Activated T-helper 1 cell treated with Interleukin-2 at 50 U/mL for 16 hours (primary cell): ENCODE results near the gene IL1RL1.

Experiments
- DNase-seq: peaks from one replicate; pipeline ENCODE4 v3.0.0-alpha.2; 2020; ENCODE audit warnings: low read depth

IL1RL1 gene

DNA sequence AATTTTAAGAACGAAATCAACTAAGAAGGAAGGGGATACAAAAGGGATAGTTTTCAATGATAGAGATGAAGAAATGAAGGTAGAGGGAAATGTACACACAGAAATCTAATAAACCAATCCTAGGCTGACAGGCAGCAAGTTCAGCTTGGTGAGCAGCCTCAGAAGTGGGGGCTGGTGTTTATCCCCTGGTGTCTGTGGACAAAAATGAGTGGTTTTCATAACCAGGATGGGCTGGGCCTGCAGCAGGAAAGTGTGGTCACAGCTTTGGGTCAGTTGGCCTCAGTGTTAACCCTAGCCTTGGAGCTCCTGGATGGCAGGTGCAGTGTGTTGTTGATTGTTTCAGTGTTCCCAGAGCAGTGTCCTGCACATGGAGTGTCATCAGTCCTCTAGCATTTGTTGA, 58.5 kb downstream of the IL1RL1 start:
- no peak for DNase-seq

DNA sequence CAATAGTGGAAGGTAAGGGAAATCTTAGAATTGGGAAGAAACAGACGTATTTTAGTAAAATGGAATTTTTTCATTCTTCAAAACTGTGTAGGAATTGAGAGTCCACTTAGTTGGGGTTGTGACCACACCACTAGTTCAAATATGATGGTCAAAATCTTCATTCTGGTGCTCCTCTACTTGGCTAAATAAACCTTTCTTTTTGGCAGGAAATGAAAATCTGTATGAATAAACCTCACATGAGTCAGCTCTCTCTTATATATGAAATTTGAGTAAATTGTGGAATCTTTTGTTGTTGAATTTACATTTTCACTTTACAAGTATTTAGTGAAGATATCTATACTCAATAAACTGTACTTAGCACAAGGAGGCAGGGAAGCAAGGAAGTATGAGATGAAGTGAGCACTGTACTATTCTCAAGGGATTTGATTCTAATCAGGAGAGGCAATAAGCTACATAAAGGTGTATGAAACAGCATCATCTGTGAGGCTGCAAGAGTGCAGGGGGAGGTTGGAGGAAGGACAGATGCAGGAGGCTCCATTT, 64.8 kb downstream of the IL1RL1 start:
- no peak for DNase-seq

DNA sequence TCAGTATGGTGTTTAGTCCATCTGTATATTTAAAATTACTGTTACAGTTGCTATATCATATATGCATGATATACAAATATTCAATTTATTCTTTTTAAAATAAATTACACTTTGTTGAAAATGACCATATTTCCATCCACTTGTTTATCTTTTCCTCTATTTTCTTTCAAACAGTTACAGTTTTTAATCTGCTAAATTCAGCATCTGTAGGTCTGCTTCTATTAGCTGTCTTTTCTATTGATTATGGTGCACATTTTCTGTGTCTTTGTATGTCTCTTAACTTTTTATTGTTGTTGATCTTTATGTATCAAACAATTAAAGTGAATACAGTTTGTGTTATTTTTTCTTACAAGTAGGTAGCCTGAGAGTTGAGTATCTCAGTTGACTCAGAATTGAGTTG, 72.4 kb downstream of the IL1RL1 start:
- no peak for DNase-seq

DNA sequence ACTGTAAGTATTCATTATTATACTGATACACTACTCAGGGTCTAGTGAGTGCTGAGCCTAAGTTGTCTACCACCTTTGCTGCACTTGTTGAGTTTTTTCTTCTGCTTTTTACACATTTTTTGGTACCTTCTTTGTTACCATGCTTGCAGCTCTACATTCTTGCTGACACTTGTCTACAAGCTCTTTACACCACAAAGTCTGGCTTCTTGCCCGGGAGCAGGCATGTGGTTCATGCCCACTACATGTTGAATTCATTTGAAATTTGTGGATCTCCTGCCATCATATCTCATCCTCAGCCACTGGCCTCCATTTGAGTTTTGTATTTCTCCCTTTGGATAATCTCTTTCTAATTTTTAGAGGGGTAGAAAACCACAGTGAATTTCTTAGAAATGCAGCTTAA, 74.2 kb downstream of the IL1RL1 start:
- DNase-seq = no peak

DNA sequence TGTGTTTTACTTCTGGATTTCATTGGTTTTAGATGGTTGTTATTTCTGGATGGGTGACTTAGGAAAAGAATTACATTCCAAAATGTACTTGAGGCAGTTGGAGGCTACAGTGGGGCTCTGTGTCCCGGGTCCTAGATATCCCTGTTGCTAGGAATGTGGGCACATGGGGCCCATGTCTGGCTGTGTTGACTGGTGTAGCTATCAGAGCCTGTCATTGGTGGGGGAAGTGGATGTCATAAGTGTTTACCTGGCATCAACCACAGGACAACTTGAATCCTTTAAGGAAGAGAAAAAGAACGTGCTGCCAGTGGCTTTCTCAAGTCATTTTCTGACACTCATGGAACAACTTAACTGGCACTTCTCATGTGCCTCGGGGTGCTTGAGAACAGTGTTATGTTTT, 74.6 kb downstream of the IL1RL1 start:
- no peak for DNase-seq

DNA sequence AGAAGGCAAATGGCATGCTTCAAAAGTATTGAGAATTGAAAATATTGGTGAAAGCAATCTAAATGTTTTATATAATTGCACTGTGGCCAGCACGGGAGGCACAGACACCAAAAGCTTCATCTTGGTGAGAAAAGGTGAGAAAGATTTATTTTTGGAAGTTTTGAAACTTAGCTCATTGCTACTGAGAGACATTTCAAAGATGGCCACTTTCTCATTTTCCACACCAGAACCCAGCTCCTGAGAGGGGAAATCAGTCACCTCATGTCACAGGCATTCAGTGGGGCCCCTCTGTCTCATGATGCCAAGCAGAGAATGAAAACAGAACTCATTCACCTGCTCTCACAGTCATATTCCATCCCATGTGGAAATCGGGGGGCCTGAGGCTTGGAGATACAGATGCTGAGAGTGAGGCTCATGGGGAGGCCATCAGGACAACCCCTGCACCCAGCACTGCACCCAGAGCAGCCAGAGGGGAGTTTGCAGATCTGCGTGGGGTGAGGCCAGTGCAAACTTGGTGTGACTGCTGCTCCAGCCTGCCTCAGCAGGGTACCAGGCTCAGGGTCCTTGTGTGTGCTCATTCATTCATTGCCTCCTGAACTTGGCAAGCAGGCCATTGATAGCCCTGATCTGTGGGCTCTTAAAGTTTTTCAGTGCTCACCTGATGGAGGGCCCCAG, 75.6 kb downstream of the IL1RL1 start:
- no peak for DNase-seq

DNA sequence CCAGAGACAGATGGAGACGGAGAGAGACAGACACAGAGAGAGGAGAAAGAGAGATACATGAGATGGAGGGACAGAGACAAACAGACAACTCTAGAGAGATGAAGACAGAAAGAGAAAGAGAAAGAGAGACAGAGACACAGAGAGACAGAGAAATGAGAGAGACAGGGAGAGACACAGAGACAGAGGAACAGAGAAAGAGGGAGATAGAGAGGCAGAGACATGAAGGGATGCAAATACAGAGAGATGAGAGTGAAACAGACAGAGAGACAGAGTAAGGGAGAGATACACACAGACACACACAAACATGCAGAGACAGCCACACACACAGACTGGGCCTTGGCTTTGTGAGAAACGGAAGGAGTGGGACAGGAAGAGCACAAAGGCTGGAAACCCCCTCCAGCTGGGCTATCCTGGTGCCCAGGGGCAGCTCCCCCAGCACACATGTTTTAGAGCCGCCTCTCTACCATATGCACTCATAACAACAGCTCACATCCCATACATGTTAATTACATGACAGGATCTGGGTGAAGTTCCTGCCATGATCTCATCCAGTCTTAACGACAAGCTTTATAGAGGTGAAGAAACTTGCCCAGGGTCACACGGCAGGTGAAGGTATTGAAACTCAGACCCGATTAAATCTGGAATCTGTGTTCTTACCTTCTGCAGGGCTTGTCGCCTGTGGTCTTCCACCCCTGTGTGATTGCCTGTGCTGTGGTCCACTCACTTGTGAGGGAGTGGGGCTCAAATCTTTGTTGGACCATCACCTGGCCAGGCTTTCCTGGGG, 76.6 kb downstream of the IL1RL1 start:
- no peak for DNase-seq

DNA sequence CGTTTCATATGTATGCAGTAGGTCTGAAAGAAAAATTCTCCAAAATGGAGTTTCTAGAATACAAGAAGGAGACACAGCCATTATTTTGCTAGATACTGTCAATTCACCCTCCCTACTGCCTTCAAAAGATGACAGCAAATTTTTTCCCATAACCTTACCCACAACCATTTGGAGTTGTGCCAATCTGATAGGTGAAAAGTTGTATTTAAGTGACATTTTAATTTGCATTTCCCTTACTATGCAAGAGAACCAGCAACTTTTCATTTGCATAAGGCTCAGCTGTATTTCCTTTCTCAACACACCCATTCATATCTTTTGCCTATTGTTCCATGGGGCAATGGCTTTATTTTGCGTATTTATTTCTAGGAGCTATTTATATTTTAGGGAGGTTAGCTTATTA, 80.2 kb downstream of the IL1RL1 start:
- no peak for DNase-seq

DNA sequence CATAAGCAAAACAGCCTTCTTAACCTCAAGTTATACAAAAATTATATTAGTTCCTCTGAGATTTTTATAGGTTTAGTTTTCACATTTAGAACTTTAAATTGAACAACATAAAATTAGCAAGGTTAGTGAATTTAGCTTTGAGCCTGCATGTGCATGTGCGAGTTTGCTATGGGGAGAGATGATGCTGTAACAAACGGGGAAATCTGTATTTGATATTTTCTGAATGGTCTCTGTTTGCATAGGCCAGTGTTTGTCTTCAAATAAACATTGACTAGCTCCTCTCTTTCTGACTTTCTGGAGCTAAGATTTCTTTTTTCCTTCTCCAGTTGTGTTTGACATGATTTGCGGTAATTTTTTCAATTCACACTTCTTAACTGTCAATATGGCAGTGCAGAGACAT, 80.7 kb downstream of the IL1RL1 start:
- DNase-seq = no peak

DNA sequence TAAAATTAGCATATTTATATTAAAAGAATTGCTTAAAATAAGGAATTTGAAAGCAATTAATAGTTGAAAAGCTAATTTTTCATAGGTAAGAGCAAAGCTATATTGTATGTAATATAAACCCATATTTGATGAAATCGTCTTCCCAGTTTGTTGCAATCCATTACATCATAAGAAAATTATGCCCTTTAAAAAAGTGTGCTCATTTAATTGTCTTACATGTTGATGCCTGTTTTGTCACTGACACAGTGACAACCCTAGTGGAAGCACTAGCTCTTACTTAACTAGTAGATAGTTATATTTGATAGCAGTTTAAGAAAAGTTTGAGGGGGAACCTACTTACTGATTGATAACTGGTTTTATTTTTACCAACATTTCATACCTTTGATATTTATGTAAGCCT, 81.6 kb downstream of the IL1RL1 start:
- DNase-seq = no peak

DNA sequence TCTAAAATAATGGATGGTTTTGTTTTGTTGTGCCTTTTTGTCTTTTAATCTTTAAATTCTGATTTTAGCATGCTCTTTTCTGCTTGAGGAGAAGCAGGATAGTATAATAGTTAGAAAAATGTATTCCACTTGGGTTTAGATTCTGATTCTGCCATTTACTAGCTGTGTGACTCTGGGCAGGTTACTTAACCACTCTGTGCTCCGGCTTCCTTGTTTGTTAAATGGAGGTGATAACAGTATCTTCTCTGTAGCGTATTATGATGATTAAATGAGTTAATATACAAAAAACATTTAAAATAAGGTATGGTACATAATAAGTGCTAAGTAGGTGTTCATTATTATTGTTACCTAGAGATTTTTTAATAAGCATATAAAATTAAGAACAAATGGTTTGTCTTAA, 84.6 kb downstream of the IL1RL1 start:
- no peak for DNase-seq

DNA sequence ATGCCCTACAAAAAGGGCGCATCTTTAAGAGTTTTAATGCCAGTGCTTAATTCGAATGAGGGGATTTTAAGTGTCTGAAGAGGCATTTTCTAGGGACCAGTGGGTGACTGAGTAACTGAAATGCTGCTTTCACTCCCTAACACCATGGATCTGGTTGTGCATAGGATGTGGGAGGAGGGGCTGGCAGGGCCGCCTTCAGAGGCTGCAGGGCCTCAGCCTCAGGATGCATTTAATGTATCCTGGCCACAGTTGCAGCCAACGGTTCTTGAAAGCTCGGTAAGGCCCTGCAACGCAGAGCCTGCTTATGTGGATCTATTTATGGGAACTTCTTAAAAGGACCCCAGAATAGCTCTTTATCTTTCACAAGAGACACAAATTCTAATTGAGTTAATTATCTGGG, 85.8 kb downstream of the IL1RL1 start:
- no peak for DNase-seq

DNA sequence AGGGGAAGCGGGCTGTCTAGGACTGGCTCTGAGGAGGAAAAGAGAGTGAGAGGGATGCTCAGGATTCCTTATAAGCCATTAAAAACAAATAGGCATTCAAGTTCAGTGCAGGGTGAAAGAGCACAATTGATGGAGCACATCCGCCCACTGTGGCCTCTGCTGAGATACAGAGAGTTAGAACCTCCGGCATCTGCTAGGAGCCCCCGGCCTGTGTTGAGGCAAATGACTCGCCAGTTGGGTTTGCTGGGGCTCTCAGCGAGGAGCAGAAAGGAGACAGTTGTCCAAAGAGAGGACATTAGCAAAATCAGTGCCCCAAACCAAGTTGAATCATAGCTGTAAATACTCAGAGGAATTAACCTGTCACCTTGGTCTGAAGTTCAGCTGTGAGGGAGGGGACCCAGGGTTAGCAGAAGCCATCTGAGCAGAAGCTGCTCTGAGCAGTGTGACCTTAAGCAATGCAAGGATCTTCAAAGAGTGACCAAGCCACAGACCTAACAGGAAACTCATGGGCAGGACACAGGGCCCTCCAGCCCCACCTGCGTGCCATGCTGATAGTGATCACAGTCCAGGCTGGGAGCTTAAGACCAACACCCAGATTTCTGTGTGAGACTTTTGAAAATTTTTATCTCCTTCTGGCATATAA, 88.3 kb downstream of the IL1RL1 start:
- DNase-seq = no peak

DNA sequence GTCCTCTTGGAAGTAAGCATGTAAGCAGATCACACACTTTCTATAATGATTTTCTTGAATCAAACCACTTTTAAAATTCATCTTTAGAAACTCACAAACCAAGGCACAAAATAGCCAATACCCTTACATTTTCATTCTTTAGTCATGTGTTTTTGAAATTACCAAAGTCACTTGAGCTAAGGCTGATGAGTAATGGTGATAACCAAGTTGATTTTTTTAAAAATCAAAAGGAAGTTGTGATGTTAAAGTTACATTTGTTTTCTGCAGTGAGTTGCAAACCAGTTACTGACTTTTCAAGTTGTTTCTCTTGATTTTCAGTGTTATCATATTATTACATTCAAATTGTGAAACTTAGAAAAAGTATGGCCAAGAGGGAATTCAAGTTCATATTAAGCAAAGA, 90.1 kb downstream of the IL1RL1 start:
- no peak for DNase-seq
